PFSK-1 (cell line): Measurements from ENCODE around the gene SND1.

ENCODE experiments used
- POLR2AphosphoS5 ChIP-seq: IDR thresholded peaks from 2 replicates; pipeline ENCODE4 v1.6.1; 2012; ENCODE audit warnings: low read depth, mild to moderate bottlenecking, control low read depth, low read length, moderate library complexity
- SIN3A ChIP-seq: IDR thresholded peaks from 2 replicates; pipeline ENCODE4 v1.6.1; 2012; ENCODE audit warnings: mild to moderate bottlenecking, low read length, moderate library complexity, borderline replicate concordance; ENCODE audit not compliant: insufficient read depth
- TAF1 ChIP-seq: IDR thresholded peaks from 2 replicates; pipeline ENCODE4 v1.6.1; 2012; ENCODE audit warnings: low read length, control low read depth, borderline replicate concordance; ENCODE audit not compliant: insufficient read depth
- TF ChIP-seq, protein P1 (sequence below), 2 experiments: IDR thresholded peaks; 2 replicates each; pipeline versions ENCODE4 v1.6.1 to v1.8.0; 2011 to 2012; ENCODE audit warnings: low read depth in 2 of 2, low read length in 2 of 2, control low read depth in 1 of 2, inconsistent platforms in 1 of 2, mild to moderate bottlenecking in 1 of 2, moderate library complexity in 1 of 2; ENCODE audit not compliant: insufficient read depth in 1 of 2

DNA sequence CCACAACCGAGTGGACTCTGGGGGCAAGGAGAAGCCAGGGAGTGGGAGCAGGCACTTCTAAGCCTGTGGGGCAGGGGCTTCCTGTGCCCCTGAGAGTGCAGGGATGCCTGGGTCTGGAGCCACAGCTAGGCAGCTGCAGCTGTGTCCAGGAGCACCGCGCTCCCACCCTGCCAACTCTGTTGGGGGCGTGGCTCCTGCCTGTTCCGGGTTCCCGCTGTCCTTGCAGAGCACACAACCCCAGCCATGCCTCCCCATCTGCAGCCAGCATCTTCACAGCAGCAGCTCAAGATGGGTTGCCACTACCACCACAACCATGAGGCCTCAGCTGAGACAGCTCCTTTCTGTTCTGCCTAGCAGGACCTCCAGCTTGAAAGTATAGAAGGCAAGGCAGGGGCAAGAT lies 42.7 kb upstream of the SND1 start:
- TF ChIP-seq TAF1 (no peak), POLR2AphosphoS5 (no peak), SIN3A (no peak)
- TF ChIP-seq, protein P1, sequence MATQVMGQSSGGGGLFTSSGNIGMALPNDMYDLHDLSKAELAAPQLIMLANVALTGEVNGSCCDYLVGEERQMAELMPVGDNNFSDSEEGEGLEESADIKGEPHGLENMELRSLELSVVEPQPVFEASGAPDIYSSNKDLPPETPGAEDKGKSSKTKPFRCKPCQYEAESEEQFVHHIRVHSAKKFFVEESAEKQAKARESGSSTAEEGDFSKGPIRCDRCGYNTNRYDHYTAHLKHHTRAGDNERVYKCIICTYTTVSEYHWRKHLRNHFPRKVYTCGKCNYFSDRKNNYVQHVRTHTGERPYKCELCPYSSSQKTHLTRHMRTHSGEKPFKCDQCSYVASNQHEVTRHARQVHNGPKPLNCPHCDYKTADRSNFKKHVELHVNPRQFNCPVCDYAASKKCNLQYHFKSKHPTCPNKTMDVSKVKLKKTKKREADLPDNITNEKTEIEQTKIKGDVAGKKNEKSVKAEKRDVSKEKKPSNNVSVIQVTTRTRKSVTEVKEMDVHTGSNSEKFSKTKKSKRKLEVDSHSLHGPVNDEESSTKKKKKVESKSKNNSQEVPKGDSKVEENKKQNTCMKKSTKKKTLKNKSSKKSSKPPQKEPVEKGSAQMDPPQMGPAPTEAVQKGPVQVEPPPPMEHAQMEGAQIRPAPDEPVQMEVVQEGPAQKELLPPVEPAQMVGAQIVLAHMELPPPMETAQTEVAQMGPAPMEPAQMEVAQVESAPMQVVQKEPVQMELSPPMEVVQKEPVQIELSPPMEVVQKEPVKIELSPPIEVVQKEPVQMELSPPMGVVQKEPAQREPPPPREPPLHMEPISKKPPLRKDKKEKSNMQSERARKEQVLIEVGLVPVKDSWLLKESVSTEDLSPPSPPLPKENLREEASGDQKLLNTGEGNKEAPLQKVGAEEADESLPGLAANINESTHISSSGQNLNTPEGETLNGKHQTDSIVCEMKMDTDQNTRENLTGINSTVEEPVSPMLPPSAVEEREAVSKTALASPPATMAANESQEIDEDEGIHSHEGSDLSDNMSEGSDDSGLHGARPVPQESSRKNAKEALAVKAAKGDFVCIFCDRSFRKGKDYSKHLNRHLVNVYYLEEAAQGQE (IDR thresholded peaks at IDR 0.05; ENCODE audit: insufficient read depth in 1 of 2, low read depth in 2 of 2, low read length in 2 of 2): no peak
